H1 (cell line): ENCODE measurements around the gene CORO2B. TPM values are rescaled to one million over a fixed set of nuclear protein-coding genes. Genes with fewer than 3 reads are reported as not detected.

ENCODE experiments used
- CTCF ChIA-PET: fragments of 300-600 bp; sonication (Branson Sonifier 250); formaldehyde crosslinking; loops from one replicate; lab custom pipeline; 2021; ENCODE audit not compliant: partially characterized antibody; lab: Charles Lee
- POLR2A ChIA-PET: fragments of 300-600 bp; sonication (Branson Sonifier 250); formaldehyde crosslinking; loops from one replicate; lab custom pipeline; 2021; ENCODE audit warnings: inconsistent platforms; ENCODE audit not compliant: partially characterized antibody; lab: Charles Lee
- DNase-seq, 2 experiments: peaks; one replicate each; pipeline versions ENCODE4 v3.0.0 to v3.0.0-alpha.2; 2010 to 2022; ENCODE audit warnings: low spot score in 2 of 2, low read depth in 1 of 2, mixed read lengths in 1 of 2
- FAIRE-seq: peaks from 2 replicates; lab custom pipeline; 2011; peaks lifted over from hg19 to GRCh38; lab: Jason Lieb, UNC
- H2AFZ ChIP-seq: 2 replicates; pipeline ENCODE4 v1.8.1; 2012; ENCODE audit warnings: low read length, inconsistent platforms
- H2AK5ac ChIP-seq: 2 replicates; pipeline ENCODE4 v1.6.1; 2013; ENCODE audit warnings: low read depth, low read length
- H2BK120ac ChIP-seq: replicated peaks from 2 replicates; pipeline ENCODE3; 2013; ENCODE audit warnings: low read depth, low read length, inconsistent platforms
- H2BK12ac ChIP-seq: 2 replicates; pipeline ENCODE4 v1.6.1; 2013; ENCODE audit warnings: low read depth, low read length
- H2BK15ac ChIP-seq: 2 replicates; pipeline ENCODE4 v1.6.1; 2013; ENCODE audit warnings: low read length
- H2BK20ac ChIP-seq: 2 replicates; pipeline ENCODE4 v1.6.1; 2013; ENCODE audit warnings: low read length
- H2BK5ac ChIP-seq: 2 replicates; pipeline ENCODE4 v1.6.1; 2013; ENCODE audit warnings: low read depth, low read length
- H3K14ac ChIP-seq: 2 replicates; pipeline ENCODE4 v1.6.1; 2013; ENCODE audit warnings: inconsistent platforms; ENCODE audit not compliant: insufficient read length
- H3K18ac ChIP-seq: 2 replicates; pipeline ENCODE4 v1.6.1; 2013; ENCODE audit warnings: low read length; ENCODE audit errors: extremely low read depth
- H3K23ac ChIP-seq: 2 replicates; pipeline ENCODE4 v1.6.1; 2013; ENCODE audit warnings: inconsistent platforms; ENCODE audit not compliant: insufficient read length
- H3K23me2 ChIP-seq: 2 replicates; pipeline ENCODE4 v1.6.1; 2013; ENCODE audit warnings: low read depth, low read length
- H3K27ac ChIP-seq: 2 replicates; pipeline ENCODE4 v1.6.1; 2011; ENCODE audit warnings: low read depth, low read length, inconsistent platforms
- H3K27me3 ChIP-seq, 4 experiments: replicated peaks in 1 of 4; 1 replicate in 1 of 4; 2 replicates in 3 of 4; pipeline versions ENCODE4 v1.6.1 to v1.8.1; 2011 to 2013; ENCODE audit warnings: low read length in 3 of 4, mild to moderate bottlenecking in 3 of 4, inconsistent platforms in 2 of 4, mixed read lengths in 2 of 4, moderate library complexity in 1 of 4; ENCODE audit not compliant: control insufficient read depth in 3 of 4, insufficient read depth in 3 of 4; ENCODE audit errors: extremely low read depth in 1 of 4
- H3K36me3 ChIP-seq, 4 experiments: 2 replicates each; pipeline versions ENCODE4 v1.6.1 to v1.8.1; 2011 to 2013; ENCODE audit warnings: mild to moderate bottlenecking in 4 of 4, low read length in 3 of 4, moderate library complexity in 2 of 4, control low read depth in 1 of 4, inconsistent platforms in 1 of 4; ENCODE audit not compliant: insufficient read depth in 4 of 4, control insufficient read depth in 2 of 4
- H3K4ac ChIP-seq: replicated peaks from 2 replicates; pipeline ENCODE3; 2013; ENCODE audit warnings: low read length, low read depth, mixed read lengths, inconsistent platforms; ENCODE audit not compliant: insufficient read length
- H3K4me1 ChIP-seq, 4 experiments: replicated peaks in 1 of 4; 1 replicate in 1 of 4; 2 replicates in 3 of 4; pipeline versions ENCODE4 v1.6.1 to v1.8.1; 2011 to 2013; ENCODE audit warnings: low read length in 3 of 4, inconsistent platforms in 2 of 4, mixed read lengths in 1 of 4; ENCODE audit not compliant: insufficient read depth in 4 of 4, control insufficient read depth in 3 of 4
- H3K4me2 ChIP-seq, 2 experiments: 2 replicates each; pipeline versions ENCODE4 v1.6.1 to v1.8.1; 2011 to 2013; ENCODE audit warnings: low read depth in 2 of 2, low read length in 2 of 2, control low read depth in 1 of 2, inconsistent platforms in 1 of 2, mild to moderate bottlenecking in 1 of 2; ENCODE audit not compliant: insufficient read depth in 1 of 2
- H3K4me3 ChIP-seq, 4 experiments: fragments of 200-600, 300-600 bp in 1 of 4; sonication (generic), shearing (Covaris generic), sonication (Bioruptor Twin) in 1 of 4; 2 replicates each; pipeline versions ENCODE4 v1.5.1 to v1.8.1; 2011 to 2016; ENCODE audit warnings: low read length in 4 of 4, low read depth in 3 of 4, control low read depth in 2 of 4, inconsistent platforms in 2 of 4, mild to moderate bottlenecking in 2 of 4, mixed read lengths in 1 of 4, moderate library complexity in 1 of 4; ENCODE audit not compliant: insufficient read depth in 2 of 4; ENCODE audit errors: extremely low read depth in 1 of 4
- H3K56ac ChIP-seq: replicated peaks from 2 replicates; pipeline ENCODE3; 2013; ENCODE audit warnings: low read depth, mild to moderate bottlenecking, mixed read lengths, low read length, inconsistent platforms; ENCODE audit not compliant: insufficient read length
- H3K79me1 ChIP-seq: 2 replicates; pipeline ENCODE4 v1.6.1; 2013; ENCODE audit warnings: low read depth, low read length, control low read depth
- H3K79me2 ChIP-seq, 2 experiments: 2 replicates each; pipeline versions ENCODE4 v1.6.1 to v1.8.1; 2012 to 2013; ENCODE audit warnings: low read length in 2 of 2, mild to moderate bottlenecking in 2 of 2, inconsistent platforms in 1 of 2; ENCODE audit not compliant: insufficient read depth in 2 of 2, control insufficient read depth in 1 of 2
- H3K9ac ChIP-seq, 4 experiments: replicated peaks in 1 of 4; 1 replicate in 1 of 4; 2 replicates in 3 of 4; pipeline versions ENCODE4 v1.6.1 to v1.8.1; 2011 to 2013; ENCODE audit warnings: low read depth in 3 of 4, low read length in 3 of 4, control low read depth in 2 of 4, mild to moderate bottlenecking in 2 of 4, moderate library complexity in 2 of 4, inconsistent platforms in 1 of 4; ENCODE audit errors: extremely low read depth in 1 of 4
- H3K9me3 ChIP-seq, 2 experiments: 2 replicates each; pipeline versions ENCODE4 v1.6.1 to v1.8.1; 2012 to 2013; ENCODE audit warnings: mild to moderate bottlenecking in 2 of 2, moderate library complexity in 2 of 2, control low read depth in 1 of 2, inconsistent platforms in 1 of 2, low read depth in 1 of 2, low read length in 1 of 2, mixed read lengths in 1 of 2; ENCODE audit not compliant: insufficient read depth in 2 of 2
- H4K20me1 ChIP-seq, 2 experiments: replicated peaks in 1 of 2; 2 replicates each; pipeline versions ENCODE3 to v1.8.1; 2011 to 2013; ENCODE audit warnings: inconsistent platforms in 2 of 2, low read length in 2 of 2, mild to moderate bottlenecking in 1 of 2; ENCODE audit not compliant: insufficient read depth in 2 of 2, control insufficient read depth in 1 of 2
- H4K5ac ChIP-seq: 2 replicates; pipeline ENCODE4 v1.6.1; 2013; ENCODE audit warnings: low read length, low read depth, mixed read lengths, inconsistent platforms; ENCODE audit not compliant: insufficient read length
- H4K8ac ChIP-seq: 2 replicates; pipeline ENCODE4 v1.8.0; 2013; ENCODE audit warnings: mild to moderate bottlenecking, moderate library complexity, low read length, inconsistent platforms; ENCODE audit not compliant: insufficient read depth; ENCODE audit errors: extremely low read depth
- H4K91ac ChIP-seq: replicated peaks from 2 replicates; pipeline ENCODE3; 2013; ENCODE audit warnings: low read length, mixed read lengths, inconsistent platforms; ENCODE audit not compliant: insufficient read length
- ASH2L ChIP-seq: fragments of 200-600, 300-600 bp; sonication (generic); IDR thresholded peaks from one replicate; pipeline ENCODE4 v1.7.1; 2017; ENCODE audit warnings: low read length
- BACH1 ChIP-seq: IDR thresholded peaks from 2 replicates; pipeline ENCODE4 v1.6.1; 2012; ENCODE audit warnings: low read length, improper control_type of control experiment
- BCL11A ChIP-seq, 2 experiments: IDR thresholded peaks; one replicate each; pipeline ENCODE4 v1.6.1; 2011; ENCODE audit warnings: low read depth in 2 of 2, low read length in 2 of 2, mild to moderate bottlenecking in 2 of 2
- CBX5 ChIP-seq: fragments of 300-800, 300-1000 bp; sonication (generic); IDR thresholded peaks from 2 replicates; pipeline ENCODE4 v1.7.1; 2016; ENCODE audit warnings: antibody characterized with exemption, low read length, low read depth
- CHD1 ChIP-seq: IDR thresholded peaks from 2 replicates; pipeline ENCODE4 v1.6.1; 2012; ENCODE audit warnings: low read depth, low read length, improper control_type of control experiment
- CHD2 ChIP-seq: IDR thresholded peaks from 2 replicates; pipeline ENCODE4 v1.6.1; 2012; ENCODE audit warnings: low read length, improper control_type of control experiment
- CREB1 ChIP-seq: IDR thresholded peaks from 2 replicates; pipeline ENCODE4 v1.6.1; 2012; ENCODE audit warnings: inconsistent platforms
- HDAC2 ChIP-seq, 2 experiments: fragments of 300-600 bp in 1 of 2; sonication (generic) in 1 of 2; IDR thresholded peaks; 2 replicates each; pipeline ENCODE4 v1.6.1; 2011 to 2012; ENCODE audit warnings: low read depth in 2 of 2, low read length in 2 of 2, mild to moderate bottlenecking in 2 of 2, moderate library complexity in 2 of 2, borderline replicate concordance in 1 of 2, inconsistent platforms in 1 of 2
- PHF8 ChIP-seq: fragments of 200-600 bp; sonication (generic); conservative IDR thresholded peaks from 2 replicates; pipeline ENCODE4 v1.7.1; 2012; ENCODE audit warnings: low read depth, mild to moderate bottlenecking, inconsistent platforms, low read length, moderate library complexity
- SIX5 ChIP-seq: IDR thresholded peaks from 2 replicates; pipeline ENCODE4 v1.6.1; 2011; ENCODE audit warnings: mild to moderate bottlenecking, low read depth, low read length
- USF2 ChIP-seq: IDR thresholded peaks from 2 replicates; pipeline ENCODE4 v1.6.1; 2011; ENCODE audit warnings: low read length, improper control_type of control experiment
- WGBS, 2 experiments: shearing (Covaris generic) in 1 of 2; methylation state at CpG; one replicate each; pipeline versions ENCODE4 v1.1.6 to v1.1.7; 2013 to 2015; ENCODE audit warnings: low lambda C conversion rate in 2 of 2, mixed read lengths in 2 of 2, inconsistent platforms in 1 of 2, low coverage in 1 of 2, missing lambda C conversion rate in 1 of 2; ENCODE audit not compliant: insufficient replicate concordance in 2 of 2, insufficient coverage in 1 of 2, insufficient read length in 1 of 2; ENCODE audit errors: extremely low coverage in 1 of 2, missing lambda C conversion rate in 1 of 2; 5-methylcytosine and 5-hydroxymethylcytosine counted together
- polyA plus RNA-seq, 7 experiments: library from polyadenylated mRNA; depleted of rRNA in 3 of 7; stranded (reverse) in 5 of 7; unstranded in 2 of 7; fragments of >200 nt in 5 of 7; fragments of 200-250 nt in 2 of 7; gene quantifications; 1 replicate in 5 of 7; 2 replicates in 1 of 7; 4 replicates in 1 of 7; pipeline versions ENCODE4 v1.2.1 to v1.2.3, GENCODE V29; 2011 to 2013; ENCODE audit warnings: missing spikeins in 2 of 7, mixed read lengths in 2 of 7
- total RNA-seq: library from RNA; stranded (reverse); fragmentation: NEBNext Ultra II Directional; extraction: Animal tissue kit (Norgen Biotek cat#: 25700); gene quantifications from 2 replicates; pipeline ENCODE4 v1.2.1, GENCODE V29; 2021
- TF ChIP-seq, protein P1 (sequence below): IDR thresholded peaks from 2 replicates; pipeline ENCODE4 v1.6.1; 2012; ENCODE audit warnings: low read length, inconsistent platforms

The CORO2B gene
- total and polyA plus RNA-seq, 2 of the 8 experiments (the other 6 are each of a cell fraction or from before 2014, with no cell fraction given) = 3.4 to 6.7 TPM

DNA sequence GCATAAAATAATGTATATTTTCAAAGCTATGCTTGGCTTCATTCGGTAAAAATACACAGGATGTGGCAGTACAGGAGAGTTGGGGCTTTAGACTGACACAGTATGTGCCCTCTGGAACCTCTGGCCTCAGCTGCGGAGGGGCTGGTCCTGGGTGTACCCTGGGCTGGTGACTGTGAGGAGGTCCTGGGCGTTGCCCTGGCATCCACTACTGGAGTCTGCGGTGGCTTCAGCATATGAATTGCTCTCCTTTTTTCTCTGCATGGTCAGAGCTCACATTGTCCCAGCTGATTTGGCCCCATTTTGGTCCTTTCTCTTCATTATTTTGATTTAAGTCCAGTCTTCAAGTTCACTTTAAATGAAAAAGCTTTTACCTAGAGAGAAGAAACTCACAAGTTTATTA, 40.5 kb upstream of the CORO2B start:
- no peaks in the 10 kb centered on the region for H3K36me3 ChIP-seq
- H2BK5ac ChIP-seq = no peak overlapping the region
- no peak overlapping the region for H4K8ac ChIP-seq
- H2BK15ac ChIP-seq = no peak overlapping the region
- no peak overlapping the region for H3K4ac ChIP-seq
- H3K23me2 ChIP-seq = no peaks in the 10 kb centered on the region
- no peak overlapping the region for H3K4me2 ChIP-seq
- H4K91ac ChIP-seq = no peak overlapping the region
- FAIRE-seq (no peak), DNase-seq (no peak)
- H3K27me3 ChIP-seq = no peaks in the 10 kb centered on the region
- H2BK12ac ChIP-seq = no peak overlapping the region
- peaks cover 0 to 12% of the 10 kb centered on the region in 2 experiments; a peak in 3 of 4 replicates for H3K9me3 ChIP-seq
- no peak overlapping the region for H2AFZ ChIP-seq
- H4K20me1 ChIP-seq = no peaks in the 10 kb centered on the region
- CTCF ChIA-PET = interaction anchor here (0.7 to 3.8 kb wide), 23 partner anchors 11 to 232 kb away, joined by 3 to 29 read pairs (median 4); no protein-coding TSS in a partner anchor
- 86% methylated on average over 4 of the region's 4 CpGs; no CpG with 5 or more reads in 1 of the 2 experiments for WGBS, 2 experiments
- no peak overlapping the region for H3K18ac ChIP-seq
- no peak overlapping the region for H3K27ac ChIP-seq
- peaks cover 0 to 3% (median 0%) of the 10 kb centered on the region in 4 experiments; a peak in 1 of 7 replicates for H3K4me1 ChIP-seq
- no peak overlapping the region for H3K4me3 ChIP-seq
- H3K14ac ChIP-seq = no peak overlapping the region
- H3K56ac ChIP-seq = no peak overlapping the region
- no peak overlapping the region for H4K5ac ChIP-seq
- no peaks in the 10 kb centered on the region for H3K79me1 ChIP-seq
- no peak overlapping the region for H2BK120ac ChIP-seq
- H2AK5ac ChIP-seq = no peak overlapping the region
- no peaks in the 10 kb centered on the region for H3K79me2 ChIP-seq
- POLR2A ChIA-PET = no interaction called here
- no peak overlapping the region for H3K9ac ChIP-seq
- no peak overlapping the region for H2BK20ac ChIP-seq
- no peak overlapping the region for H3K23ac ChIP-seq
- no peak for TF ChIP-seq USF2
- no peak for TF ChIP-seq CHD1
- no peak for TF ChIP-seq ASH2L
- no peak for TF ChIP-seq SIX5
- no peak for TF ChIP-seq CBX5
- TF ChIP-seq BACH1 = no peak
- no peak for TF ChIP-seq BCL11A (IDR thresholded peaks at IDR 0.05; ENCODE audit: low read depth in 2 of 2, low read length in 2 of 2)
- no peak for TF ChIP-seq CREB1
- no peak for TF ChIP-seq CHD2
- TF ChIP-seq, protein P1, sequence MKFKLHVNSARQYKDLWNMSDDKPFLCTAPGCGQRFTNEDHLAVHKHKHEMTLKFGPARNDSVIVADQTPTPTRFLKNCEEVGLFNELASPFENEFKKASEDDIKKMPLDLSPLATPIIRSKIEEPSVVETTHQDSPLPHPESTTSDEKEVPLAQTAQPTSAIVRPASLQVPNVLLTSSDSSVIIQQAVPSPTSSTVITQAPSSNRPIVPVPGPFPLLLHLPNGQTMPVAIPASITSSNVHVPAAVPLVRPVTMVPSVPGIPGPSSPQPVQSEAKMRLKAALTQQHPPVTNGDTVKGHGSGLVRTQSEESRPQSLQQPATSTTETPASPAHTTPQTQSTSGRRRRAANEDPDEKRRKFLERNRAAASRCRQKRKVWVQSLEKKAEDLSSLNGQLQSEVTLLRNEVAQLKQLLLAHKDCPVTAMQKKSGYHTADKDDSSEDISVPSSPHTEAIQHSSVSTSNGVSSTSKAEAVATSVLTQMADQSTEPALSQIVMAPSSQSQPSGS = no peak
- TF ChIP-seq HDAC2 (IDR thresholded peaks at IDR 0.05; ENCODE audit: borderline replicate concordance in 1 of 2, low read depth in 2 of 2, low read length in 2 of 2) = no peak
- no peak for TF ChIP-seq PHF8
